ENCODE measurements around the gene ZNF792. TPM values are rescaled to one million over a fixed set of nuclear protein-coding genes. Genes with fewer than 3 reads are reported as not detected.

ZNF792 gene
- total RNA-seq, result 5.1 and 5.5 TPM in 2 replicates

GRCh38 chr19:34963573-34964406 is at the start of gene ZNF792:
Gene ZNF792 (minus strand): TSS chr19:34964229. CDS start chr19:34963662, 567 bp downstream.

GRCh38 chr19:34999498-35000337 is 35.7 kb upstream of the ZNF792 start, which contains the start of gene GRAMD1A:
Gene GRAMD1A (plus strand): TSS chr19:35000323. CDS start chr19:35000479, 156 bp downstream.

GRCh38 chr19:34926685-34927375 is 37.2 kb downstream of the ZNF792 start, which contains the start of gene ZNF30:
Gene ZNF30 (plus strand): TSS chr19:34926903. CDS start chr19:34929948, 3,045 bp downstream.

Other genes starting within 250 kb of the ZNF792 start
- 19.5 and 30.4 TPM in 2 replicates for gene ZNF181, start 230.0 kb downstream of the ZNF792 start, total RNA-seq
- gene ZNF599, start 191.0 kb downstream of the ZNF792 start, total RNA-seq, result 5.1 and 5.5 TPM in 2 replicates
- gene ZNF30, start 37.3 kb downstream of the ZNF792 start, total RNA-seq, result 3.7 and 4.5 TPM in 2 replicates
- 23.9 and 27.3 TPM in 2 replicates for gene GRAMD1A, start 36.1 kb upstream of the ZNF792 start, total RNA-seq
- gene SCN1B, start 66.2 kb upstream of the ZNF792 start, total RNA-seq, result 17.2 and 17.6 TPM in 2 replicates
- 0.32 and 0.39 TPM in 2 replicates for gene HPN, start 77.5 kb upstream of the ZNF792 start, total RNA-seq
- gene FXYD3, start 151.6 kb upstream of the ZNF792 start, total RNA-seq, result not detected in 2 replicates
- not detected in 2 replicates for gene LGI4, start 170.8 kb upstream of the ZNF792 start, total RNA-seq
- gene FXYD1, start 174.6 kb upstream of the ZNF792 start, total RNA-seq, result 0.32 and 0.52 TPM in 2 replicates
- not detected in 2 replicates for gene FXYD7, start 179.0 kb upstream of the ZNF792 start, total RNA-seq
- gene FXYD5, start 190.5 kb upstream of the ZNF792 start, total RNA-seq, result 46.0 and 64.4 TPM in 2 replicates